ENCODE measurements around the gene DEFB121. TPM values are rescaled to one million over a fixed set of nuclear protein-coding genes. Genes with fewer than 3 reads are reported as not detected.

The DEFB121 gene
- polyA plus RNA-seq, 1 donor = not detected

DNA sequence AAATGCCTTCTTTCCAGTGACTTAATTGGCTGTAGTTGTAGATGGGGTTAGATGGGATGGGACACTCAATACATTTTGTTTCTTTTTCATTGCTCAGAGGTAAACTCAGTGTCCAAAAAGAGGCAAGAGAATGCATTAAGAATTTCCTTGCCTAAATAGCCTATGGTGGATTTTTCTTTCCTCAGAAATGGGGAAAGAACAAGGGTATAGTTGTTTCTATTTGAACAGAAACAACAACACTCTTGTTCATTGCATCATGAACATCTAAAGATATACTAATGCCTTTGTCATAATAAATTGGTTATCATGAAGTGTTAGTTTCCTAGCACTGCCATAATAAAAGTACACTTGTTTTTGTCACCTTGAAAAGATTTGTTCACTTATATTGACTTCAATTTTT is 19.8 kb upstream of the DEFB121 start:
- H3K27ac ChIP-seq (ENCODE audit: low read length) = no peak overlapping the region
- no peaks in the 10 kb centered on the region for H3K36me3 ChIP-seq (ENCODE audit: control insufficient read depth, insufficient read depth, low read length)
- no peaks in the 10 kb centered on the region for H3K27me3 ChIP-seq (ENCODE audit: control insufficient read depth, insufficient read depth, low read length)
- no peaks in the 10 kb centered on the region for H3K9me3 ChIP-seq (ENCODE audit: control insufficient read depth, low read depth, low read length)
- H3K4me1 ChIP-seq (ENCODE audit: control insufficient read depth, insufficient read depth, low read length) = no peaks in the 10 kb centered on the region
- DNase-seq = no peak
- no peak overlapping the region for H3K4me3 ChIP-seq (ENCODE audit: low read length)

GRCh38 chr20:31418307-31418706 is 12.3 kb upstream of the DEFB121 start:
- no peaks in the 10 kb centered on the region for H3K27me3 ChIP-seq (ENCODE audit: control insufficient read depth, insufficient read depth, low read length)
- no peak overlapping the region for H3K27ac ChIP-seq (ENCODE audit: low read length)
- DNase-seq = no peak
- peaks cover 2% of the 10 kb centered on the region for H3K9me3 ChIP-seq (ENCODE audit: control insufficient read depth, low read depth, low read length)
- WGBS (ENCODE audit: insufficient coverage, low lambda C conversion rate) = 80% methylated on average over 1 of the region's 7 CpGs
- H3K4me1 ChIP-seq (ENCODE audit: control insufficient read depth, insufficient read depth, low read length) = no peaks in the 10 kb centered on the region
- no peaks in the 10 kb centered on the region for H3K36me3 ChIP-seq (ENCODE audit: control insufficient read depth, insufficient read depth, low read length)
- no peak overlapping the region for H3K4me3 ChIP-seq (ENCODE audit: low read length)

DNA sequence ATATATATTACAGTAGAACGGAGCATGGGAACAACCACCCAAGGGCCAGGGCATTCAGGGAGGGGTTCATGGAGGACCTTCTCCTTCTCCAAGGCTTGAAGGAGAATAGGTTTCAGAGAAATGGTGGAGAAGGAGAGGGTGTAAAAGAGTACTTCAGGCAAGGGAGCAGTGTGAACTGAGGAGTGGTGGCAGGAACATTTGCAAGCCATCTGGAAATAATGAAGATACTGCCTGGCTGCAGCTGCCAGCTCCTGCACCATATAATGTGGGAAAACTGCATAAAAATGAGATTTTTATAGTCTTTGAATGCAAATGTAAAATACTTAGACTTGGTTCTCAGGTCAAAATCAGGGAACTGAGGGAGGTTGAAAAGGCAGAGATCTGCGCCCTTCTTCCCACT is 9.6 kb upstream of the DEFB121 start:
- peaks cover 6% of the 10 kb centered on the region for H3K9me3 ChIP-seq (ENCODE audit: control insufficient read depth, low read depth, low read length)
- WGBS (ENCODE audit: insufficient coverage, low lambda C conversion rate) = no CpG with 5 or more reads among the region's 2 CpGs
- no peaks in the 10 kb centered on the region for H3K27me3 ChIP-seq (ENCODE audit: control insufficient read depth, insufficient read depth, low read length)
- no peak for DNase-seq
- H3K27ac ChIP-seq (ENCODE audit: low read length) = no peak overlapping the region
- no peak overlapping the region for H3K4me3 ChIP-seq (ENCODE audit: low read length)
- no peaks in the 10 kb centered on the region for H3K4me1 ChIP-seq (ENCODE audit: control insufficient read depth, insufficient read depth, low read length)
- no peaks in the 10 kb centered on the region for H3K36me3 ChIP-seq (ENCODE audit: control insufficient read depth, insufficient read depth, low read length)

DNA sequence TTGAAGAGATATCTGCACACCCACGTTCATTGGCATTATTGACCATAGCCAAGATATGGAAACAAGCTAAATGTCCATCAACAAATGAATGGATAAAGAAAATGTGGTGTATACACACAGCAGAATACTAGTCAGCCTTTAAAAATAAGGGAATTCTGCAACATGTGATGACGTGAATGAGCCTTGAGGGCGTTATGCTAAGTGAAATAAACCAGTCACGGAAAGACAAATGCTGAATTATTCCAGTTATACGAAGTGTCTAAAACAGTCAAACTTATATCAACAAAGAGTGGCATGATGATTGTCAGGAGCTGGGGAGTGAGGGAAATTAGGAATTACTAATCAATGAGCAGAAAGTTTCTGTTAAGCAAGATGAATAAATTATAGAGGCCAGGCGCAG is 8.4 kb upstream of the DEFB121 start:
- Histone ChIP-seq H3K9me3 (ENCODE audit: control insufficient read depth, low read depth, low read length) (peaks cover 7% of the 10 kb centered on the region), H3K4me1 (ENCODE audit: control insufficient read depth, insufficient read depth, low read length) (no peaks in the 10 kb centered on the region), H3K36me3 (ENCODE audit: control insufficient read depth, insufficient read depth, low read length) (no peaks in the 10 kb centered on the region), H3K27me3 (ENCODE audit: control insufficient read depth, insufficient read depth, low read length) (no peaks in the 10 kb centered on the region), H3K27ac (ENCODE audit: low read length) (no peak overlapping the region), H3K4me3 (ENCODE audit: low read length) (no peak overlapping the region)
- DNase-seq = no peak
- 67% methylated on average over 2 of the region's 6 CpGs for WGBS (ENCODE audit: insufficient coverage, low lambda C conversion rate)

DNA sequence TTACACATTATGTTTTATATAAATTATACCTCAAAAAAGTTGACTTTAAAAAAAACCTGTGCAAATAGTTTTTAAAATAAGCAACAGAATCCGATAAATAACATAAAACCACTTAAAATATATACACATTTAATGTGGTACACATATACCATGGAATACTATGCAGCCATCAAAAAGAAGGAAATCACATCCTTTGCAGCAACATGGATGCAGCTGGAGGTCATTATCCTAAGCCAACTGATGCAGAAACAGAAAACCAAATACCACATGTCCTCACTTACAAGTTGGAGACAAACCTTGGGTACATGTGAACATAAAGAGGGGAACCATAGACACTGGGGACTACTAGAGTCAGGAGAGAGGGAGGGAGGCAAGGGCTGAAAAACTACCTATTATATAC is 4.0 kb upstream of the DEFB121 start:
- Histone ChIP-seq H3K36me3 (ENCODE audit: control insufficient read depth, insufficient read depth, low read length) (no peaks in the 10 kb centered on the region), H3K27ac (ENCODE audit: low read length) (no peak overlapping the region), H3K27me3 (ENCODE audit: control insufficient read depth, insufficient read depth, low read length) (no peaks in the 10 kb centered on the region), H3K4me3 (ENCODE audit: low read length) (no peak overlapping the region), H3K4me1 (ENCODE audit: control insufficient read depth, insufficient read depth, low read length) (no peaks in the 10 kb centered on the region), H3K9me3 (ENCODE audit: control insufficient read depth, low read depth, low read length) (peaks cover 7% of the 10 kb centered on the region)
- DNase-seq = no peak
- no CpG with 5 or more reads among the region's 1 CpG for WGBS (ENCODE audit: insufficient coverage, low lambda C conversion rate)

- WGBS (ENCODE audit: insufficient coverage, low lambda C conversion rate) = no CpG with 5 or more reads among the region's 1 CpG
- Histone ChIP-seq H3K36me3 (ENCODE audit: control insufficient read depth, insufficient read depth, low read length) (no peaks in the 10 kb centered on the region), H3K4me3 (ENCODE audit: low read length) (no peak overlapping the region), H3K9me3 (ENCODE audit: control insufficient read depth, low read depth, low read length) (no peaks in the 10 kb centered on the region), H3K4me1 (ENCODE audit: control insufficient read depth, insufficient read depth, low read length) (no peaks in the 10 kb centered on the region), H3K27ac (ENCODE audit: low read length) (no peak overlapping the region), H3K27me3 (ENCODE audit: control insufficient read depth, insufficient read depth, low read length) (no peaks in the 10 kb centered on the region)
- DNase-seq = no peak
Measured at GRCh38 chr20:31403886-31404285, 2.1 kb downstream of the DEFB121 start.

GRCh38 chr20:31394900-31395299 is 11.1 kb downstream of the DEFB121 start:
- Histone ChIP-seq H3K27me3 (ENCODE audit: control insufficient read depth, insufficient read depth, low read length) (no peaks in the 10 kb centered on the region), H3K27ac (ENCODE audit: low read length) (no peak overlapping the region), H3K36me3 (ENCODE audit: control insufficient read depth, insufficient read depth, low read length) (no peaks in the 10 kb centered on the region), H3K4me3 (ENCODE audit: low read length) (no peak overlapping the region), H3K4me1 (ENCODE audit: control insufficient read depth, insufficient read depth, low read length) (no peaks in the 10 kb centered on the region), H3K9me3 (ENCODE audit: control insufficient read depth, low read depth, low read length) (peaks cover 4% of the 10 kb centered on the region)
- DNase-seq = no peak
- WGBS (ENCODE audit: insufficient coverage, low lambda C conversion rate) = 33% methylated on average over 1 of the region's 3 CpGs

- H3K4me1 ChIP-seq (ENCODE audit: control insufficient read depth, insufficient read depth, low read length) = no peaks in the 10 kb centered on the region
- DNase-seq = no peak
- no peak overlapping the region for H3K4me3 ChIP-seq (ENCODE audit: low read length)
- no peak overlapping the region for H3K27ac ChIP-seq (ENCODE audit: low read length)
- no CpG with 5 or more reads among the region's 2 CpGs for WGBS (ENCODE audit: insufficient coverage, low lambda C conversion rate)
- H3K9me3 ChIP-seq (ENCODE audit: control insufficient read depth, low read depth, low read length) = peaks cover 9% of the 10 kb centered on the region
- no peaks in the 10 kb centered on the region for H3K27me3 ChIP-seq (ENCODE audit: control insufficient read depth, insufficient read depth, low read length)
- H3K36me3 ChIP-seq (ENCODE audit: control insufficient read depth, insufficient read depth, low read length) = no peaks in the 10 kb centered on the region
Measured at GRCh38 chr20:31392836-31393235, 13.2 kb downstream of the DEFB121 start.

- H3K36me3 ChIP-seq (ENCODE audit: control insufficient read depth, insufficient read depth, low read length) = no peaks in the 10 kb centered on the region
- no peak within 1 kb of the TSS for H3K27ac ChIP-seq (ENCODE audit: low read length)
- no peaks in the 10 kb centered on the region for H3K27me3 ChIP-seq (ENCODE audit: control insufficient read depth, insufficient read depth, low read length)
- H3K4me1 ChIP-seq (ENCODE audit: control insufficient read depth, insufficient read depth, low read length) = no peaks in the 10 kb centered on the region
- no CpG with 5 or more reads among the region's 1 CpG for WGBS (ENCODE audit: insufficient coverage, low lambda C conversion rate)
- H3K4me3 ChIP-seq (ENCODE audit: low read length) = no peak within 1 kb of the TSS
- no peak for DNase-seq
- peaks cover 9% of the 10 kb centered on the region for H3K9me3 ChIP-seq (ENCODE audit: control insufficient read depth, low read depth, low read length)
Measured at GRCh38 chr20:31390490-31390889, 15.5 kb downstream of the DEFB121 start, which contains the start of gene DEFB119. TSS of gene DEFB119 (minus strand) at chr20:31390590. CDS start at chr20:31390483, 107 bp downstream.

DNA sequence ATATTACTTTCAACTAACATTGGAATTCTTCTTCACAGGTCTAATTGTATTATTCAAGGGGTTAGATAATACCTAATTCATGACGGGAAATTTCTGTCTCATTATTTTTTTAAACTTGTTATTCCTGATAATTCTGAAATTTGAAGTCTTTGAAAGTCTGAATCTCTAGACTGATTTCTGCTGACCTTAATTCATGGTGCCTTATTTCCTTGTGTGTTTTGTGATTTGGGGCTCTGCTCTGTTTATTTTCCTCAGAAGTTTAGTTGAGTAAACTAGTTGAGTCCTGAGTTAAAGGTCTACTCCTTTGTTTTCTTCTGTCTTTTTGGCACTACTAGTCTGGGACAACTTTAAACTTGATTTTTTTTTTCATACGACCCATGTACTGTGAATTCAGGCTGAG is 31.7 kb downstream of the DEFB121 start:
- H3K4me3 ChIP-seq (ENCODE audit: low read length) = no peak overlapping the region
- H3K36me3 ChIP-seq (ENCODE audit: control insufficient read depth, insufficient read depth, low read length) = no peaks in the 10 kb centered on the region
- 64% methylated on average over 2 of the region's 2 CpGs for WGBS (ENCODE audit: insufficient coverage, low lambda C conversion rate)
- H3K27me3 ChIP-seq (ENCODE audit: control insufficient read depth, insufficient read depth, low read length) = no peaks in the 10 kb centered on the region
- DNase-seq = no peak
- no peaks in the 10 kb centered on the region for H3K9me3 ChIP-seq (ENCODE audit: control insufficient read depth, low read depth, low read length)
- H3K27ac ChIP-seq (ENCODE audit: low read length) = no peak overlapping the region
- H3K4me1 ChIP-seq (ENCODE audit: control insufficient read depth, insufficient read depth, low read length) = no peaks in the 10 kb centered on the region

GRCh38 chr20:31368301-31368700 is 37.7 kb downstream of the DEFB121 start, which contains the start of gene DEFB118:
TSS of gene DEFB118 (plus strand) at chr20:31368601. CDS start at chr20:31368651, 50 bp downstream.
- no peak within 1 kb of the TSS for H3K4me3 ChIP-seq (ENCODE audit: low read length)
- H3K27ac ChIP-seq (ENCODE audit: low read length) = no peak within 1 kb of the TSS
- H3K4me1 ChIP-seq (ENCODE audit: control insufficient read depth, insufficient read depth, low read length) = no peaks in the 10 kb centered on the region
- WGBS (ENCODE audit: insufficient coverage, low lambda C conversion rate) = no CpG with 5 or more reads among the region's 2 CpGs
- DNase-seq = no peak
- H3K9me3 ChIP-seq (ENCODE audit: control insufficient read depth, low read depth, low read length) = peaks cover 3% of the 10 kb centered on the region
- H3K27me3 ChIP-seq (ENCODE audit: control insufficient read depth, insufficient read depth, low read length) = no peaks in the 10 kb centered on the region
- no peaks in the 10 kb centered on the region for H3K36me3 ChIP-seq (ENCODE audit: control insufficient read depth, insufficient read depth, low read length)

Measured in large intestine (tissue), 3 donors.